LNCaP clone FGC (cell line): Measurements from ENCODE around the gene CCDC92.

Source experiments
- DNase-seq: peaks from one replicate; pipeline ENCODE4 v3.0.0-alpha.2; 2011; ENCODE audit warnings: low read depth
- H3K4me3 ChIP-seq: 2 replicates; pipeline ENCODE4 v1.5.1; 2011; ENCODE audit warnings: mild to moderate bottlenecking, low read depth, low read length, control low read depth
- CTCF ChIP-seq: IDR thresholded peaks from 2 replicates; pipeline ENCODE4 v1.5.1; 2012; ENCODE audit warnings: mild to moderate bottlenecking; ENCODE audit not compliant: control insufficient read depth, insufficient read depth; ENCODE audit errors: extremely low read depth

The CCDC92 gene

DNA sequence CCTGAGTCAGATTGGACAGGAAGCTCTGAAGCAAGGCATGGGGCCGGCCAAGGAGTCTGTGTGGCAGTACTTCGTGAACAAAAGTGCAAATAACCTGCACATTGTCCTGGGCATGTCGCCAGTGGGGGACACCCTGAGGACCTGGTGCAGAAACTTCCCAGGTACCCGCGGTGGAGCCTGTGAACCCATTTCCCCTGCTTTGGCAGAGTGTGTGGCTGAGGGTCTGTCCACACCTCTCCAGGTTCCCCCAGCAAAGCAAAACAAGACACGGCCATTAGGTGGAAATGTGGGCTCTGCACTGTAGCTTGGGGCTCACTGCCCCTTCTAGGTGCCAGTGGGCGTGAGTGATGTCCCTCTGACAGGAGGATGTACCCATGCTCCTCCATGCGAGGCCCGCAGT, 79.4 kb downstream of the CCDC92 start:
- DNase-seq: no peak
- no peak overlapping the region for H3K4me3 ChIP-seq
- no peak for TF ChIP-seq CTCF

DNA sequence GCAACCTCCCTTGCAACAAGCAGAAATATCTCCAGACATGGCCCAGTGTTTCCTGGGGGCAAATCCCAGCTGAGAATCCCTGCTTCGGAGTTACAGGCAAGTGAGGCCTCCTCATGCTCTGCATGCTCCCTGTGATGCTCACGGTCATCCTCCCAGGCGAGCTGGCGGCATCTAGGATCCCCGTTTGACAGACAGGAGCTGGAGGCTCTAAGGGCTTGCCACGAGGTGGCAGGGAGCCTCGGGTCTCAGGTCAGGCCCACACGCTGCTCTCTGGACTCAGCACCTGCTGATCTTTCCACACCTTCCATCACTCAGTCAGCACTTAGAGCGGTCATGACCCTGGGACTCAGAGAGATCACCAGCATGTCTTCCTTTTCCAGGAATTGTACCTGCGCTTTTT, 79.8 kb downstream of the CCDC92 start:
- no peak for TF ChIP-seq CTCF
- H3K4me3 ChIP-seq: no peak overlapping the region
- no peak for DNase-seq

DNA sequence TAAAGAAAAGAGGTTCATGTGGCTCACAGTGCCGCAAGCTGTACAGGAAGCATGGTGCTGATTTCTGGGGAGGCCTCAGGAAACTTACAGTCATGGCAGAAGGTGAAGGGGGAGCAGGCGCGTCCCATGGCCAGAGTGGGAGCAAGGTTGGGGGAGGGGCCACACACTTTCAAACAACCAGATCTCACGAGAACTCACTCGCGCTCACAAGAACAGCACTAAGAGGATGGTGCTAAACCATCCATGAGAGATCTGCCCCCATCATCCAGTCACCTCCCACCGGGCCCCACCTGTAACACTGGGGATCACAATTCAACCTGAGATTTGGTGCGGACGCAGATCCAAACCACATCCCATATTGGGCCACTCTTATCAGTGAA, 80.5 kb downstream of the CCDC92 start:
- no peak overlapping the region for H3K4me3 ChIP-seq
- DNase-seq: no peak
- TF ChIP-seq CTCF: no peak

DNA sequence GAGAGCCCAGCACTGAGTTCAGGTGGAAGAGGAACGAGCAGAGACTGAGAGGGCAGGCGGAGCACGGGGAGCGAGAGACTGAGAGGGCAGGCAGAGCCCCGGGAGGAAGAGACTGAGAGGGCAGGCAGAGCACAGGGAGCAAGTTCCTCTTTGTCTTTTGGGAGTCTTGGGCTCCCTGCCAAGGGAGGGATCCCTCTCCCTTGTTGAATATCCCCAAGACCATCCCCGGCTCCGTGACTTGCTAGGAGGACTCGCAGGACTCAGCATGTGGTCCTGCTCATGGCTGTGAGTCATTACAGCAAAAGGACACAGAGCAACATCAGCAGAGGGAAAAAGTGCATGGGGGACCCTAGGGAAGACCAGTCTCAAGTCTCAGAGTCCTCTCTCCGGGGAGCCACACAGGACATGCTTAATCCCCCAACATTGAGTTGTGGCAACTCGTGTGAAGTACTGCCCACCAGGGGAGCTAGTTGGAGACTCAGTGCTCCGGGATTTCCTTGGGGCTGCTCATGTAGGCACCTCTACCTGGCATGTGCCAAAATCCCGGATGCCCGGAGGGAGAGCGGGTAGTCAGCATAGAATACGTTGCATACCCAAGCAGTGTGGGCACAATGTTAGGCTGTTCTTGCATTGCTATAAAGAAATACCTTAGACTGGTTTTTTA, 81.0 kb downstream of the CCDC92 start:
- no peak for DNase-seq
- no peak overlapping the region for H3K4me3 ChIP-seq
- no peak for TF ChIP-seq CTCF

- TF ChIP-seq CTCF: no peak
- H3K4me3 ChIP-seq: no peak overlapping the region
- DNase-seq: no peak
Measured at GRCh38 chr12:123891011-123891410, 81.6 kb downstream of the CCDC92 start.

DNA sequence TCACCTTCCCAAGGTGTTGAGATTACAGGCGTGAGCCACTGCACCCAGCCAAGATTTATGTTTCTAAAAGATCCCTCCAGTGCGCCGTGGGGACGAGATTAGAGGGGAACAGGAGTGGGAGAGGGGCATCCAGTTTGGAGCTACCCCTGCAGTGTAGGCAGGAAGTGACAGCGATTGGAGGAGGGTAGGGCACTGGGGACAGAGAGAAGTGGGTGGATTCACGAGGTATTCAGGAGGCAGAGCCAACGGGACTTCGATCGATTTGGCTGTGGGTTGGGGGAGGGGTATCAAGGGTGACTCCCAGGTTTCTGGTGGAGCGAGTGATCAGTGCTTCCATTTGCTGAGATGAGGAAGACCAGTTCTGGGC, 82.1 kb downstream of the CCDC92 start:
- no peak for TF ChIP-seq CTCF
- DNase-seq: no peak
- H3K4me3 ChIP-seq: no peak overlapping the region

DNA sequence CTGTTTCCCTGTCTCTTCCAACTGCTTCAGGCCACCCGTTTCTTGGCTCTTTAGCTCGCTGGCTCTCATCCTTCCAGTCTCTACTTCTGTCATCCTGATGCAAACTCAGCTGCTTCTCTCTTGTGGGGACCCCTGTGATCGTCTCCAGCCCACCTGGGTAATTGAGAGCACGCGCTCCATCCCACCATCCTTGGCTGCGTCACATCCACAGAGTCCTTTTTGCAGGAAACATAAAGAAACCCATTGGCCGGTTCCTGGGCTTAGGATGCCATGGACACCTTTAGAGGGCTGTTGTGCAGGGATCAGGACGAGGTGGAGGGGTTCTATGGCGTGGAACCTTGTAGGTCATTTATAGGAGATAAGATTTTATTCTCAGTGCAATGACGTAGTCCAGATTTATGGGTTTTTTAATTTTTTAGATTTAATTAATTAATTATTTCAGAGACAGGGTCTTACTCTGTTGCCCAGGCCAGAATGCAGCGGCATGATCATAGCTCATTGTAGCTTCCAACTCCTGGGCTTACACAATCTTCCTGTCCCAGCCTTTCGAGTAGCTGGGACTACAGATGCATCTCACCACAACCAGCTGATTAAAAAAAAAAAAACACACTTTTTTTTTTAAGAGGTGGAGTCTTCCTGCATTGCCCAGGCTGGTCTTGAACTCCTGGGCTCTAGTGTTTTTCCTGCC, 82.6 kb downstream of the CCDC92 start:
- H3K4me3 ChIP-seq: no peak overlapping the region
- DNase-seq: no peak
- no peak for TF ChIP-seq CTCF
